HG03135 (cell line): ENCODE results near the gene EBF4.

Experiments used
- ATAC-seq: cut with Tn5 transposase; IDR thresholded peaks from one replicate; pipeline ENCODE4 v1.9.1; 2021; ENCODE audit warnings: mild to moderate bottlenecking, moderate library complexity; ENCODE audit not compliant: unreplicated experiment

The EBF4 gene

GRCh38 chr20:2793471-2793870, 100.9 kb downstream of the EBF4 start:
- no peak for ATAC-seq

DNA sequence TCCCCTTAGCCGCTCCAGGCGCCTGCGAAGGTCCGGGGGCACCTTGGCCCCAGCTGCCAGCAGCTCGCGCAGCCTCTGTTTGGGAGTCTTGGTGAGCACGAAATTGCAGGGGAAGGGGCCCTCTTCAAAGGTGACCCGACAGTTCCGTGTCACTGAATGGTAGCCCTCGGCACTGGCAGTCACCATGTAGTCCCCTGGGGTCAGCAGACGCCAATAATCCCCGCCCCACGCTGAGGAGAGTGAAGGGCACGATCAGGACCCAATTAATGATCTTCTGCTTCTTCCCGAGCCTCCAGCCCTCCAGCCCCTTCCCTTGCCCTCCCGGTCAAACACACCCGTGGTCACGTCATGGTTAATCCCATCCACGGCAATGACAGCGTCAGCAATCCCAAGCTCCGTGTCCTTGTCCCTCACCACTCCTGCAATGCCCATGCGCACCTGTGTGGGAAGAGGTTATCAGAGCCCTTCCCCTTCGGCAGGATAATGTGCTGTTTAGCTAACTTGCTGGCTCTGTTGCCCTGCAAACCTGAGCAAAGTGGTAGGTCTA, 101.7 kb downstream of the EBF4 start:
- ATAC-seq, result no peak

DNA sequence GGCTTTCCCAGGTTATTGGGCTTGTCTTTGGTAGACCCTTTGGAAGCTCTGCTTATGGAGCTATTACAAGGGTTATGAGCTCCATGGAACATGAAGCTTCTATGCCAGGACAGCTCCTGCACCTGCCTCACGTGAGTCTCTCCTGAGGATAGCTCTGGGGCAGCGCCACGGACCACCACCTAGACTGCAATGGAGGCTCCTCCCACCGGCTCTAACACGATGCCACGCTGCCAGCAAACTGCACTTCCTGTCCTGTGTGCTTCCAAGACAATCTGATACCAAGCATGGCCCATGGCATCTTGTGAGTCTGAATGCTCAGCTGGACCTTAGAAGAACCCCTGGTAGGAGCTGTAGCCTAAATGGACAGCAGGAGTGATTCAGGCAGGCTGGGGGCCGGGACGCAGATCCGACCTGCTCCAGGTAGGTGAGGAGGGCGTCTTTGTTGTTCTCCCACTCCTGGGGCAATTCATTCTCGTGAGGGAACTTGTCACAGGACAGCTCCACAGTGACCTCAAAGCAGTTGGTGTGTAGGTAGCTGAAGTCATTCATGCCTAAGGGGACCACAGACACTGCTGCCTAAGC, 102.4 kb downstream of the EBF4 start:
- no peak for ATAC-seq

DNA sequence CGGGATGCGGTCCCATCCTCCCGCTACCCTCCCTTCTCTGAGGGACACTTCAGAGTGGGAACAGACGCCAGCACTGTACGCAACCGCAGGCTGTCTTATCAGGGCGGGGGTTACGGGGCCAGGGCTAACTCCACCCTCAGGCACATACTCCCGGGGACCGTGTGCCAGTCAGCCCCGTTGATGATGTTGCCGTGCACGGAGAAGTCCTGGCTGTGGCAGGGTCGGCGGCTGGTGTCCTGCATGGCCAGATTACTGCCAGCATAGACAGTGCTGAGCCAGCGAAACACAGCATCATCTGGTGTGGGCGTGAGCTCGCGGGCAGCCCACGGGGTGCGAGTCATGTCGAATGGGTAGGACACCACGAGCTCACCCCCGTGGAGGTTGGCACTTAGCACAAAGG, 102.9 kb downstream of the EBF4 start:
- ATAC-seq, result no peak

- no peak for ATAC-seq
Measured at GRCh38 chr20:2796011-2796660, 103.6 kb downstream of the EBF4 start.

GRCh38 chr20:2797136-2797983, 104.8 kb downstream of the EBF4 start:
- no peak for ATAC-seq

DNA sequence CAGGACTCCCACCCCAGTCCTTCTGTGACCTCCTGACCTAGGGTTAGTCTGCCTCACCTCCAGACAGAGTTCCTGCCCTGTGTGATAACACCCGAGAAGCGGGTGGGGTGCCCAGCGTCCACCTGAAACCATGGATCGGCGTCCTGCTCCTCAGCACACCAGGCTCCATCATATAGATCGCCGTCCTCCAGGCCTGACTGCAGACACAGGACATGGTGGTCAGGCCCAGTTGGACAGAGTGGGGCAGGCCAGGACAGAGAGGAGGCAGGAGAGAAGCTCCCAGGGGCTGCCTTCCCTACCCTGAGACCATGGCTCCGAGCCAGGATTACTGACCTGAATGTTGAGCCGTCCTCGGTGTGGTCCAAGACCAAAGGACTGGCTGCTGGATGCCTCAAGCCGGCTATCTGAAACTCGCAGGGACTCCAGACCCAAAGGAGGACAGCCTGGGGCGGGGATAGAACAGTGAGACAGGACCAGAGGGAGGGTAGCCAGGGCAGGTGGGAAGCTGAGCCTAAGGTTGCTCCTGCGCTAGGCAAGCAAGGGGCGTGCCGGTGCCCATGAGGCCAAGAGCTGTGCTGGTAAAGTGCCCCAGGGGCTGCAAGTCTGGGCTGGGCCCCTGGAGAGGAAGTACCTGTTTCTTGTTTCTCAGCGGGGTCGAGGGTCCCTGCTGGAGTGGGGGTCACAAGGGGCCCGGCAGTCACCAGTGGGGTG, 105.7 kb downstream of the EBF4 start:
- no peak for ATAC-seq

- no peak for ATAC-seq
Measured at GRCh38 chr20:2798814-2799213, 106.2 kb downstream of the EBF4 start.

- ATAC-seq, result no peak
Measured at GRCh38 chr20:2799271-2799670, 106.7 kb downstream of the EBF4 start.

DNA sequence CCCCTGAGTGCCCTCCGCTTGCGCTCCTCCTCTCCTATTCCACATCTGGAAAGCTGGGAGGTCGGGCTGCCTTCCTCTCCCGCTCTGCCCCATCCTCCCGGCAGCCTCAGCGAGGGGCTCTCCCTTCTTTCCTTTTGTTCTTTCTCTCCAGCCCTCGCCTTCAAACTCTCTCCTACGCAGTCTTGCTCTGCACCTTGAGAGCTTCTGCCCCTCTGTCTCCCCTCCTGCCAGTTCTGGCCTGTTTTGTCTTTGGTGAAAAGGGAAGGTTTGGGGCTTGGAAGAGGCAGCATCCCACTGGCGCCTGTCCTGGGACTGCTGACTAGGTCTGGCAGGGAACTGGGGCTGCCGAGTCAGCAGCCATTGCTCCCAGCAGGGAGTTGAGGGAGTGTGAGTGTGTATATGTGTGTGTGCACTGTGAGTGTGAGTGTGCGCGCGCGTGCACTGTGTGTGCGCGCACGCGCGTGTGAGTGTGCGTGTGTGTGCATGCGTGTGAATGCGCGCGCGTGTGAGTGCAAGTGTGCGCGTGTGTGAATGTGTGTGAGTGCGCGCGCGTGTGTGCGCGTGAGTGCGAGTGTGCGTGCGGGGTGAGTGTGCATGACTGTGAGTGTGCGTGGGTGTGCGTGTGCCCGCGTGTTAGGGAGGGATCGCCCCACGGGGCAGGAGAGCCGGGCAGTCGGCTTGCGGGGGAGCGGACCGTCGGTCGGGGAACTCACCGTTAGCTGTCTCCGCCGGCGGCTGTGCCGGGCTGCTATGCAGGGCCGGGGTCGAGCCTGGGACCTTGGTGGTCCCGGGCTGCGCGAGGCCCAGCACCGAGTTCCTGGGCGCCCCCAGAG, 107.3 kb downstream of the EBF4 start:
- ATAC-seq, result no peak

GRCh38 chr20:2800521-2801285, 108.1 kb downstream of the EBF4 start, which contains the start of gene CPXM1:
TSS of gene CPXM1 (minus strand) at chr20:2800627. CDS start at chr20:2800572, 55 bp downstream.
- peak; percentile 76 for ATAC-seq

GRCh38 chr20:2801286-2801728, 108.7 kb downstream of the EBF4 start:
- ATAC-seq, result no peak

DNA sequence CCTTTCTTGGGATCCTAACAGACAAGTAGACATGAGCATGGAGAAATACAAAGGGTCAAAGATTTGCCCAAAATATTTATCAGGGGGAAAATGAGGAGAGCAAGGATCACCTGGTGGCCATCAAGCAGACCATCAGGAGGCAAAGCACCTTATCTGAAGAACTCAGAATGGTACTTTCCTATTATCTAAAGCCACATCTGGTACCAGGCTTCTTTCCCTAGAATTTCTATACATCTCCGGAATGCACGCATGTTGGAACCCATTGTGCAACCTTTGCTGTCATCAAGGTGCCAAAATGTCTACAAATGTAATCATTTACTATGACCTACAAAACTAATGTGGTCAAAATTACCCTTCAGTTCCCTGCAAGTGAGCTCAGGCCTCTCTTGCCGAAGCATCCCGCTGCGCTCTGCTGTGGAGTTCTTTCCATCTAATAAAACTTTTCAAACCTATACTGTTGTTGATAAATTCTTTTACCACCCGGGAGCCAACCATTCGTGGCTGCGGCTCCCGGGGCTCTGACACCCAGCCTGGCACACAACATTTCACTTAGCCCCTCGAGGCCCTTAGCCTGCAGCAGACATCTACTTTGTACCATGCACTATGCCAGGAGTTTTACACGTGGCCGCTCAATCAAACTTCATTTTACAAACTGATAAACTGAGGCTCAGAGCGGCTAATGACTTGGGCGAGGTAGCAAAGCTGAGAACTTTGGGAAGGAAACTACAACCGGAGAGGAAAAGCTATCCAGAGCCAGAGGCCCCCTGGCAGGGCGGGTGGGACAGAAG, 111.7 kb downstream of the EBF4 start:
- ATAC-seq, result no peak

- ATAC-seq, result no peak
Measured at GRCh38 chr20:2804852-2805688, 112.5 kb downstream of the EBF4 start.

- no peak for ATAC-seq
Measured at GRCh38 chr20:2805689-2806350, 113.2 kb downstream of the EBF4 start.

GRCh38 chr20:2806351-2806701, 113.7 kb downstream of the EBF4 start:
- ATAC-seq, result no peak

- ATAC-seq, result no peak
Measured at GRCh38 chr20:2807019-2807418, 114.4 kb downstream of the EBF4 start.
